ENCODE measurements around the gene ZFAND3. TPM values are rescaled to one million over a fixed set of nuclear protein-coding genes. Genes with fewer than 3 reads are reported as not detected.

Gene ZFAND3
- total and polyA plus RNA-seq, 2 donors (not counting 1 experiment from before 2014, with no cell fraction given): 13.5 to 58.3 TPM

- H3K4me3 Mint-ChIP-seq: no peak overlapping the region
- Histone ChIP-seq H3K4me2 (replicated peaks; ENCODE audit: low read depth, low read length, poor library complexity, severe bottlenecking) (no peak overlapping the region), H3K79me2 (ENCODE audit: control insufficient read depth, insufficient read depth, low read length) (peaks cover 10% of the 10 kb centered on the region), H3K4me1 (ENCODE audit: control insufficient read depth in 2 of 2, insufficient read depth in 2 of 2, low read length in 2 of 2) (no peaks in the 10 kb centered on the region), H3K27ac (ENCODE audit: low read length in 2 of 2) (no peak overlapping the region), H2AFZ (ENCODE audit: insufficient read depth, low read depth, low read length, poor library complexity, severe bottlenecking) (no peak overlapping the region), H3K27me3 (replicated peaks in 1 of 4; ENCODE audit: control extremely low read depth in 1 of 4, control insufficient read depth in 3 of 4, insufficient read depth in 4 of 4, low read length in 3 of 4) (no peaks in the 10 kb centered on the region), H3K36me3 (replicated peaks in 1 of 2; ENCODE audit: control extremely low read depth in 1 of 2, control insufficient read depth in 1 of 2, extremely low read depth in 1 of 2, insufficient read depth in 2 of 2, low read length in 1 of 2) (peaks cover 4 to 14% of the 10 kb centered on the region in 2 experiments), H4K20me1 (ENCODE audit: control insufficient read depth, insufficient read depth, low read length, poor library complexity, severe bottlenecking) (peaks cover 29% of the 10 kb centered on the region), H3K9me3 (ENCODE audit: control extremely low read depth in 1 of 3, control insufficient read depth in 2 of 3, insufficient read depth in 1 of 3, low read length in 2 of 3) (no peaks in the 10 kb centered on the region), H3K4me3 (ENCODE audit: control extremely low read depth in 1 of 5, extremely low read depth in 1 of 5, insufficient read depth in 1 of 5, low read depth in 2 of 5, low read length in 4 of 5) (no peak overlapping the region), H3K9ac (ENCODE audit: low read length) (no peak overlapping the region)
- peak overlapping the region; percentile 27 for H3K27ac Mint-ChIP-seq
- no peaks in the 10 kb centered on the region for H3K9me3 Mint-ChIP-seq (ENCODE audit: insufficient read depth)
- intact Hi-C loops (cut with micrococcal nuclease): no loop called here
- no peaks in the 10 kb centered on the region for H3K27me3 Mint-ChIP-seq
- no peak for ATAC-seq (ENCODE audit: low read depth)
- H3K4me1 Mint-ChIP-seq: peaks cover 20% of the 10 kb centered on the region
- DNase-seq: no peak
- ChIA-PET POLR2A (no interaction called here), CTCF (interaction anchor here (1.0 kb wide), 1 partner anchor 50 kb away, joined by 3 read pairs; no protein-coding TSS in a partner anchor)
- no peak for TF ChIP-seq CTCF (IDR thresholded peaks at IDR 0.05)
Observed at GRCh38 chr6:38057994-38058393, 238.5 kb downstream of the ZFAND3 start.

- Mint-ChIP-seq H3K9me3 (ENCODE audit: insufficient read depth) (no peaks in the 10 kb centered on the region), H3K27ac (no peak overlapping the region), H3K4me1 (peaks cover 32% of the 10 kb centered on the region), H3K4me3 (no peak overlapping the region), H3K27me3 (no peaks in the 10 kb centered on the region)
- DNase-seq (no peak), ATAC-seq (ENCODE audit: low read depth) (no peak)
- intact Hi-C loops (cut with micrococcal nuclease): no loop called here
- TF ChIP-seq EZH2 (IDR thresholded peaks at IDR 0.05; ENCODE audit: borderline replicate concordance, insufficient read depth, low read depth, low read length, poor library complexity, severe bottlenecking) (no peak), CTCF (IDR thresholded peaks at IDR 0.05) (no peak)
- H3K27ac ChIP-seq (ENCODE audit: low read length in 2 of 2): no peak overlapping the region
- peaks cover 0 to 3% of the 10 kb centered on the region in 2 donors for H3K4me1 ChIP-seq (ENCODE audit: control insufficient read depth in 2 of 2, insufficient read depth in 2 of 2, low read length in 2 of 2)
- ChIA-PET POLR2A (no interaction called here), CTCF (no interaction called here)
- H3K9ac ChIP-seq (ENCODE audit: low read length): no peak overlapping the region
- H3K36me3 ChIP-seq (replicated peaks in 1 of 2; ENCODE audit: control extremely low read depth in 1 of 2, control insufficient read depth in 1 of 2, extremely low read depth in 1 of 2, insufficient read depth in 2 of 2, low read length in 1 of 2): peaks cover 13 to 20% of the 10 kb centered on the region in 2 experiments
- no peaks in the 10 kb centered on the region for H3K79me2 ChIP-seq (ENCODE audit: control insufficient read depth, insufficient read depth, low read length)
- no peaks in the 10 kb centered on the region for H3K27me3 ChIP-seq (replicated peaks in 1 of 4; ENCODE audit: control extremely low read depth in 1 of 4, control insufficient read depth in 3 of 4, insufficient read depth in 4 of 4, low read length in 3 of 4)
- H4K20me1 ChIP-seq (ENCODE audit: control insufficient read depth, insufficient read depth, low read length, poor library complexity, severe bottlenecking): peaks cover 5% of the 10 kb centered on the region
- H3K4me3 ChIP-seq (ENCODE audit: control extremely low read depth in 1 of 5, extremely low read depth in 1 of 5, insufficient read depth in 1 of 5, low read depth in 2 of 5, low read length in 4 of 5): no peak overlapping the region
- H2AFZ ChIP-seq (ENCODE audit: insufficient read depth, low read depth, low read length, poor library complexity, severe bottlenecking): no peak overlapping the region
- WGBS (ENCODE audit: insufficient coverage): 100% methylated on average over 1 of the region's 3 CpGs
- H3K4me2 ChIP-seq (replicated peaks; ENCODE audit: low read depth, low read length, poor library complexity, severe bottlenecking): no peak overlapping the region
- H3K9me3 ChIP-seq (ENCODE audit: control extremely low read depth in 1 of 3, control insufficient read depth in 2 of 3, insufficient read depth in 1 of 3, low read length in 2 of 3): no peaks in the 10 kb centered on the region
Observed at GRCh38 chr6:38062066-38062465, 242.5 kb downstream of the ZFAND3 start.
